NB4 (cell line): ENCODE measurements around the gene SPRR1A.

Experiments used
- DNase-seq: peaks from one replicate; pipeline ENCODE4 v3.0.0; 2010; ENCODE audit warnings: low read depth
- H3K4me3 ChIP-seq: one replicate; pipeline ENCODE4 v1.5.1; 2011; ENCODE audit warnings: mild to moderate bottlenecking, low read depth, low read length, moderate library complexity
- MYC ChIP-seq: IDR thresholded peaks from 2 replicates; pipeline ENCODE4 v1.6.1; 2011; ENCODE audit warnings: low read depth, low read length
- POLR2A ChIP-seq: IDR thresholded peaks from 2 replicates; pipeline ENCODE4 v1.6.1; 2011; ENCODE audit warnings: mild to moderate bottlenecking; ENCODE audit not compliant: insufficient read length; ENCODE audit errors: extremely low read depth
- TF ChIP-seq, protein P1 (sequence below): IDR thresholded peaks from one replicate; pipeline ENCODE4 v1.5.1; 2012; ENCODE audit warnings: low read depth, low read length
- TF ChIP-seq, protein P2 (sequence below): IDR thresholded peaks from 2 replicates; pipeline ENCODE4 v1.6.1; 2011; ENCODE audit warnings: low read depth, low read length

SPRR1A gene, protein sequence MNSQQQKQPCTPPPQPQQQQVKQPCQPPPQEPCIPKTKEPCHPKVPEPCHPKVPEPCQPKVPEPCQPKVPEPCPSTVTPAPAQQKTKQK

DNA sequence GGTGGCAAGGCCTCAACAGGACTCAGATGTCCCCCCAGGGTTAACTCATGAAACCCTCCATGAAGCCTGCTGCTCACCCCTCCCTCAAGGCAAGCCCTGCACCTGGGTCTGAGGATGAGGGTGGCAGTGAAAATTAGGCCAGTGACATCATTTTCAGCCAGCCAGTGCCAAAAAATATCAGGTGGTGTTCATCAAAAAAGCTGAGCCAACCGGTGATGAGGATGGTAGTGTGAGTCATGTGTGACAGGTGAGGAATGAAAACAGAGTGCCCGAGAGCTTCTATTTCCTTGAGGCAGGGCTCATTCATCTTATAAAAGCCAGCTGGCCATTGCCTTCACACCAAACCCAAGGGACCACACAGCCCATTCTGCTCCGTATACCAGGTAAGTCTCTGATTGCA, at the start of gene SPRR1A:
Gene SPRR1A, plus strand, starts transcription at position 339 of the 400 bp plus-strand sequence. CDS start 1,150 bp downstream, outside the sequence.
- TF ChIP-seq, protein P1, sequence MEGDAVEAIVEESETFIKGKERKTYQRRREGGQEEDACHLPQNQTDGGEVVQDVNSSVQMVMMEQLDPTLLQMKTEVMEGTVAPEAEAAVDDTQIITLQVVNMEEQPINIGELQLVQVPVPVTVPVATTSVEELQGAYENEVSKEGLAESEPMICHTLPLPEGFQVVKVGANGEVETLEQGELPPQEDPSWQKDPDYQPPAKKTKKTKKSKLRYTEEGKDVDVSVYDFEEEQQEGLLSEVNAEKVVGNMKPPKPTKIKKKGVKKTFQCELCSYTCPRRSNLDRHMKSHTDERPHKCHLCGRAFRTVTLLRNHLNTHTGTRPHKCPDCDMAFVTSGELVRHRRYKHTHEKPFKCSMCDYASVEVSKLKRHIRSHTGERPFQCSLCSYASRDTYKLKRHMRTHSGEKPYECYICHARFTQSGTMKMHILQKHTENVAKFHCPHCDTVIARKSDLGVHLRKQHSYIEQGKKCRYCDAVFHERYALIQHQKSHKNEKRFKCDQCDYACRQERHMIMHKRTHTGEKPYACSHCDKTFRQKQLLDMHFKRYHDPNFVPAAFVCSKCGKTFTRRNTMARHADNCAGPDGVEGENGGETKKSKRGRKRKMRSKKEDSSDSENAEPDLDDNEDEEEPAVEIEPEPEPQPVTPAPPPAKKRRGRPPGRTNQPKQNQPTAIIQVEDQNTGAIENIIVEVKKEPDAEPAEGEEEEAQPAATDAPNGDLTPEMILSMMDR: no peak
- TF ChIP-seq MYC: no peak
- TF ChIP-seq, protein P2, sequence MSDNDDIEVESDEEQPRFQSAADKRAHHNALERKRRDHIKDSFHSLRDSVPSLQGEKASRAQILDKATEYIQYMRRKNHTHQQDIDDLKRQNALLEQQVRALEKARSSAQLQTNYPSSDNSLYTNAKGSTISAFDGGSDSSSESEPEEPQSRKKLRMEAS: no peak
- no peak for TF ChIP-seq POLR2A
- no peak within 1 kb of the TSS for H3K4me3 ChIP-seq
- no peak for DNase-seq

DNA sequence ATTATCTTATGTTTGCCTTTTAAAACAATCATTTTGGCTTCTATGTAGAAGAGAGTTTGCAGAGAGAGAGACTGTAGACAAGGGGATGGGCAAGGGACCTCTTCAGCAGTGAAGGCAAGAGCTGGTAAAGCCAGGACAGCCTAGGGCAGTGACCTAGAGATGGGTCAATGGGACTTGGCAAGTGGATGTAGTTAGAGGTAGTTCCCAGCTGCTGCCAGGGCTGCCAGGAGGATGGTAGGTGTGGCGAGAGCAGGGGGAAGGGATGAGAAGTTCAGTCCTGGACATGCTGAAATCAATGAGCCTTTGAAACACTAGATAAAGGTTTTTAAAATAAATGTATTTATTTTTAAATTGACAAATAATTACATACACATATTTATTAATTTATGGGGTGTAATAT, 43.3 kb upstream of the SPRR1A start:
- H3K4me3 ChIP-seq: no peak overlapping the region
- TF ChIP-seq POLR2A: no peak
- TF ChIP-seq, protein P1: no peak
- TF ChIP-seq, protein P2: no peak
- TF ChIP-seq MYC: no peak
- DNase-seq: no peak

DNA sequence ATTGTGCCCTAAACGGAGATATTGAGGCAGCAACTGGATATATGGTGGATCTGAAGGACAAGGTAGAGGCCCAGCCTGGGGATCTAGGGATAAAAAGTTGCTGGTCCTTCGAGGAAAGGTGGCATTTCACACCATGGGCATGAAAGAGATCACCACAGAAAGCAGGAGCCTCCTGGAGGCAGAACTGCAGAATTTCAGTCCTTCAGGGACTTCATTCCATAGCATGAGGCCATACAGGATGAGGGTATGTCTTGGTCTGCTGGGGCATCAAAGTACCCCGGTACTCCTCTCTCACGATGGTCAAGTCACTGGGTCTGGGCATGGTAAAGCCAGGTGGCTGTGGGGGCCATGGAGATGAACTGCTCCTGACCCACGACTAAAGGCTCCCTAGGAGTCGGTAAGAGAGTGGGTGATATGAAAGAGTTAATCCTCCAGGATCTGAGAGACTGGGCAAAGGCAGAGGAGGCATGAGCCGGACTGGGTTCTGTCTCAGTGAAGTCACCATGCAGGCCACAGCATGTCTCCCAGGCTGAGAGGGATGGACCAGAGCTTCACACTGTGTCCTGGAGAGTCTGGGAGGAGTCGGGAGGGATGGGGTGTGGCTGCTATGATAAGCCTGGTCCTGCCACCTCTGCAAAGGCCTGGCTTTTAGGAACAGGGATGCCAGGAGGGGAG, 42.7 kb upstream of the SPRR1A start:
- DNase-seq: no peak
- no peak overlapping the region for H3K4me3 ChIP-seq
- TF ChIP-seq MYC (no peak), POLR2A (no peak)
- TF ChIP-seq, protein P1: no peak
- TF ChIP-seq, protein P2: no peak

DNA sequence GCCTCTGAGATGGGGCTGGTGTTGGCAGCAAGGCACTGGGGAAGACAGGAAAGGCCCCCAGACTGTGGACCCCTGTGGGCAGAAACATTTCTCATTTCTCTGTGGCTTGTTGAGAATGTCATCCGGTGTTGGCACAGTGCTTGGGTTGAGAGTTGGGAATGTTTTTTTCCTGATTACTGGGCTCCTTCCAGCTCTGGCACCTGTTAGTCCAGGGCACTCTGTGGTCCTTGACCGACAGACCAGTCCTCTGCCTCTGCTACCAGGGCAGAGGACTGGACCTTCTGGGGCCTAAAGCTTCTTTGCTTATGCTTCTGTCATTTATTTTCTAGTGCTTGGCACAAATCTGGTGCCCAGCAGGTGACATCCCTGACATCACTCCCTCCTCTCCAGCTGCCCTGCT, 41.7 kb upstream of the SPRR1A start:
- no peak for TF ChIP-seq POLR2A
- TF ChIP-seq MYC: no peak
- TF ChIP-seq, protein P1: no peak
- TF ChIP-seq, protein P2: no peak
- no peak for DNase-seq
- H3K4me3 ChIP-seq: no peak overlapping the region

DNA sequence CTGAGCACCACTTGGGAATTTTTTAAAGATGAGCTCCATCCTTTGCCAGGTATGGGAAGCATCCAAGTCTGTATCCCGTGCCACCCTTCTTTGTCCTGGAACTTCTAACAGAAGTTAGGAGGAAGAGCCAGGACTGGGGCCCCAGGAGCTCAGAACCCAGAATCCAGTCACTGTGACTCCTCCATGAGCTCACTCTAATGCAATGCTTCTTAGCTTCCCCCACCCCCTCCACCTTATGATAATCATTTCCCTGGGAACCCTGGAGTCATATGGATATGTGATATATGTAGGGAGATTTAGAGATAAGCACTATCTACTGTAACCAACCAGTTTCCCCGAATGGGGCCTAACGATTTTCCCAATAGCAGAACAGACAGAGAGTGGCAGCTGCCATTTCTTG, 37.6 kb upstream of the SPRR1A start:
- no peak for DNase-seq
- no peak overlapping the region for H3K4me3 ChIP-seq
- TF ChIP-seq, protein P2: no peak
- no peak for TF ChIP-seq POLR2A
- TF ChIP-seq, protein P1: no peak
- no peak for TF ChIP-seq MYC
